Measurements from ENCODE around the gene OCA2. TPM values are rescaled to one million over a fixed set of nuclear protein-coding genes. Genes with fewer than 3 reads are reported as not detected.
"Not testable (repeated sequence)": the region's sequence is repeated elsewhere in the genome, so short reads cannot be mapped to it uniquely, and the experiment has no call there.

OCA2 gene
- total RNA-seq, 2 donors from 2014 or later, result not detected

- DNase-seq (ENCODE audit: low spot score), result no peak
- no peak for ATAC-seq
- H3K4me1 Mint-ChIP-seq (ENCODE audit: low read depth in 2 of 2), result peaks cover 7 to 14% of the 10 kb centered on the region in 2 donors
- no peak overlapping the region for H3K4me3 Mint-ChIP-seq
- H3K27me3 Mint-ChIP-seq, result no peaks in the 10 kb centered on the region
- no peak overlapping the region for H3K27ac Mint-ChIP-seq
- H3K36me3 Mint-ChIP-seq, result peaks cover 8% of the 10 kb centered on the region
- H3K9me3 Mint-ChIP-seq, result no peaks in the 10 kb centered on the region
Observed at GRCh38 chr15:28127036-28127435, 27.9 kb upstream of the OCA2 start.

GRCh38 chr15:28125673-28126651, 26.8 kb upstream of the OCA2 start:
- no peak overlapping the region for H3K27ac Mint-ChIP-seq
- H3K4me3 Mint-ChIP-seq, result no peak overlapping the region
- peaks cover 13% of the 10 kb centered on the region for H3K36me3 Mint-ChIP-seq
- no peak for ATAC-seq
- H3K27me3 Mint-ChIP-seq, result no peaks in the 10 kb centered on the region
- no peak for DNase-seq (ENCODE audit: low spot score)
- no peaks in the 10 kb centered on the region for H3K9me3 Mint-ChIP-seq
- H3K4me1 Mint-ChIP-seq (ENCODE audit: low read depth in 2 of 2), result peaks cover 7 to 14% of the 10 kb centered on the region in 2 donors

GRCh38 chr15:28124841-28125240, 25.7 kb upstream of the OCA2 start:
- Mint-ChIP-seq H3K36me3 (peaks cover 13% of the 10 kb centered on the region), H3K4me1 (ENCODE audit: low read depth in 2 of 2) (peaks cover 7 to 14% of the 10 kb centered on the region in 2 donors), H3K27me3 (no peaks in the 10 kb centered on the region), H3K4me3 (no peak overlapping the region), H3K9me3 (no peaks in the 10 kb centered on the region), H3K27ac (no peak overlapping the region)
- DNase-seq (ENCODE audit: low spot score) (no peak), ATAC-seq (no peak)

- H3K36me3 Mint-ChIP-seq, result peaks cover 13% of the 10 kb centered on the region
- DNase-seq (ENCODE audit: low spot score) (no peak), ATAC-seq (peak; percentile 58 to 69)
- H3K4me1 Mint-ChIP-seq (ENCODE audit: low read depth in 2 of 2), result peaks cover 7 to 14% of the 10 kb centered on the region in 2 donors
- H3K27me3 Mint-ChIP-seq, result no peaks in the 10 kb centered on the region
- H3K4me3 Mint-ChIP-seq, result no peak overlapping the region
- no peak overlapping the region for H3K27ac Mint-ChIP-seq
- H3K9me3 Mint-ChIP-seq, result no peaks in the 10 kb centered on the region
Observed at GRCh38 chr15:28123408-28124023, 24.4 kb upstream of the OCA2 start.

- H3K9me3 Mint-ChIP-seq, result no peaks in the 10 kb centered on the region
- H3K27me3 Mint-ChIP-seq, result no peaks in the 10 kb centered on the region
- no peak overlapping the region for H3K27ac Mint-ChIP-seq
- no peak overlapping the region for H3K4me3 Mint-ChIP-seq
- DNase-seq (ENCODE audit: low spot score) (no peak), ATAC-seq (no peak)
- peaks cover 10% of the 10 kb centered on the region for H3K36me3 Mint-ChIP-seq
- peaks cover 7 to 14% of the 10 kb centered on the region in 2 donors for H3K4me1 Mint-ChIP-seq (ENCODE audit: low read depth in 2 of 2)
Observed at GRCh38 chr15:28122038-28122949, 23.2 kb upstream of the OCA2 start.

GRCh38 chr15:28121577-28121976, 22.5 kb upstream of the OCA2 start:
- not testable (repeated sequence) for H3K36me3 Mint-ChIP-seq; ATAC-seq; H3K4me3 Mint-ChIP-seq; H3K27ac Mint-ChIP-seq; DNase-seq (ENCODE audit: low spot score); H3K9me3 Mint-ChIP-seq; H3K27me3 Mint-ChIP-seq
- H3K4me1 Mint-ChIP-seq (ENCODE audit: low read depth in 2 of 2), result peaks cover 7 to 14% of the 10 kb centered on the region in 2 donors

GRCh38 chr15:28120359-28120640, 21.2 kb upstream of the OCA2 start:
- H3K4me3 Mint-ChIP-seq, result no peak overlapping the region
- no peak overlapping the region for H3K27ac Mint-ChIP-seq
- DNase-seq (ENCODE audit: low spot score) (no peak), ATAC-seq (no peak)
- peaks cover 10% of the 10 kb centered on the region for H3K36me3 Mint-ChIP-seq
- no peaks in the 10 kb centered on the region for H3K9me3 Mint-ChIP-seq
- H3K27me3 Mint-ChIP-seq, result no peaks in the 10 kb centered on the region
- H3K4me1 Mint-ChIP-seq (ENCODE audit: low read depth in 2 of 2), result peaks cover 4 to 9% of the 10 kb centered on the region in 2 donors

- no peak overlapping the region for H3K27ac Mint-ChIP-seq
- no peak for DNase-seq (ENCODE audit: low spot score)
- H3K36me3 Mint-ChIP-seq, result peaks cover 10% of the 10 kb centered on the region
- no peaks in the 10 kb centered on the region for H3K27me3 Mint-ChIP-seq
- H3K9me3 Mint-ChIP-seq, result no peaks in the 10 kb centered on the region
- H3K4me1 Mint-ChIP-seq (ENCODE audit: low read depth in 2 of 2), result peaks cover 3 to 7% of the 10 kb centered on the region in 2 donors
- H3K4me3 Mint-ChIP-seq, result no peak overlapping the region
- no peak for ATAC-seq
Observed at GRCh38 chr15:28118531-28118930, 19.4 kb upstream of the OCA2 start.

GRCh38 chr15:28118083-28118482, 19.0 kb upstream of the OCA2 start:
- no peak overlapping the region for H3K27ac Mint-ChIP-seq
- H3K4me3 Mint-ChIP-seq, result no peak overlapping the region
- no peak for DNase-seq (ENCODE audit: low spot score)
- ATAC-seq, result no peak
- H3K9me3 Mint-ChIP-seq, result no peaks in the 10 kb centered on the region
- peaks cover 0 to 2% of the 10 kb centered on the region in 2 donors for H3K4me1 Mint-ChIP-seq (ENCODE audit: low read depth in 2 of 2)
- H3K27me3 Mint-ChIP-seq, result no peaks in the 10 kb centered on the region
- H3K36me3 Mint-ChIP-seq, result peaks cover 9% of the 10 kb centered on the region

- no peaks in the 10 kb centered on the region for H3K27me3 Mint-ChIP-seq
- no peak overlapping the region for H3K27ac Mint-ChIP-seq
- H3K36me3 Mint-ChIP-seq, result peaks cover 9% of the 10 kb centered on the region
- no peaks in the 10 kb centered on the region for H3K9me3 Mint-ChIP-seq
- H3K4me3 Mint-ChIP-seq, result no peak overlapping the region
- no peaks in the 10 kb centered on the region for H3K4me1 Mint-ChIP-seq (ENCODE audit: low read depth in 2 of 2)
- ATAC-seq (no peak), DNase-seq (ENCODE audit: low spot score) (no peak)
Observed at GRCh38 chr15:28117432-28117990, 18.4 kb upstream of the OCA2 start.

- Mint-ChIP-seq H3K27ac (no peak overlapping the region), H3K27me3 (no peaks in the 10 kb centered on the region), H3K4me1 (ENCODE audit: low read depth in 2 of 2) (peaks cover 0 to under 1% of the 10 kb centered on the region in 2 donors), H3K9me3 (no peaks in the 10 kb centered on the region), H3K4me3 (no peak overlapping the region), H3K36me3 (peaks cover 15% of the 10 kb centered on the region)
- ATAC-seq (no peak), DNase-seq (ENCODE audit: low spot score) (no peak)
Observed at GRCh38 chr15:28116521-28117431, 17.7 kb upstream of the OCA2 start.

GRCh38 chr15:28115871-28116270, 16.8 kb upstream of the OCA2 start:
- Mint-ChIP-seq H3K36me3 (peaks cover 14% of the 10 kb centered on the region), H3K27ac (no peak overlapping the region), H3K9me3 (no peaks in the 10 kb centered on the region), H3K4me3 (no peak overlapping the region), H3K27me3 (no peaks in the 10 kb centered on the region), H3K4me1 (ENCODE audit: low read depth in 2 of 2) (peaks cover 0 to 4% of the 10 kb centered on the region in 2 donors)
- DNase-seq (ENCODE audit: low spot score), result no peak
- no peak for ATAC-seq

Measured in natural killer cell treated with Interleukin-12 subunit alpha and Interleukin-12 subunit beta and Interleukin-15 and Interleukin-18, amount 100 ng/mL, for 72 hours (primary cell).